SKM-1 (cell line): Measurements from ENCODE around the gene NHEJ1.

ENCODE experiments used
- DNase-seq: peaks from one replicate; lab custom pipeline; 2025; ENCODE audit not compliant: unreplicated experiment; lab: John Stamatoyannopoulos, UW

NHEJ1 gene

DNA sequence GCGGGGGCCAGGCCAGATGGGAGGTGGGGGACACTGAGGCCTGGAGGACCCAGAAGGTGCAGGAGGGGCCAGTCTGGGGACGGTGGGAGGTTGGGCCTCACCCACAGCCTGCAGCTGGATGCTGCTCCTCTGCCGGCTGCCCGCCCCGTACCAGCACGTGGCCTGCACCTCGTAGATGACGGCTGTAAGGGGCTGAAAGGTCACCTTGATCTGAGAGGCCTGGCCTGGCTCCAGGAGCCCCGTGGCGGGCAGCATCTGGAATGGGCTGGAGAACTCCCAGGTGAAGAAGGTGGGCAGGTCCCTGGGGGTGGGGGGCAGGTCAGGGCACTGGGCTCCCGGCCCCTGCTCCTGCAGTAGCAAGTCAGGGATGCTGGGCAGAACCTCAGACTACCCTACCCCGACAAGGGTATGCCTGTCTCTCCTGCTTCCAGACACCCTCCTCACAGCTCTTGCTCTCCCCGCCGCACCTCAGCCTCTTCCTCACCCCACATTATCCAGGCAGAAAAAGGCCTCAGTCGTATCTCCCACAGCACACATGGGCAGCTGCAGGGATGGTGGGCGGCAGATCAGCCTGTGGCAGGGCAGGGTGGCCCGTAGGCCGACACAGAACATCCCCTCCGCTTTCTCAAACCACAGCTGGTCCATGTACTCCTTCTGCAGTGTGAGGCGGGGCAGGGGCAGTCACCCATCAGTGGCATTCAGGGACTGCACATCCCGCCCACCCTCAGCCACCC, 129.4 kb downstream of the NHEJ1 start:
- no peak for DNase-seq

DNA sequence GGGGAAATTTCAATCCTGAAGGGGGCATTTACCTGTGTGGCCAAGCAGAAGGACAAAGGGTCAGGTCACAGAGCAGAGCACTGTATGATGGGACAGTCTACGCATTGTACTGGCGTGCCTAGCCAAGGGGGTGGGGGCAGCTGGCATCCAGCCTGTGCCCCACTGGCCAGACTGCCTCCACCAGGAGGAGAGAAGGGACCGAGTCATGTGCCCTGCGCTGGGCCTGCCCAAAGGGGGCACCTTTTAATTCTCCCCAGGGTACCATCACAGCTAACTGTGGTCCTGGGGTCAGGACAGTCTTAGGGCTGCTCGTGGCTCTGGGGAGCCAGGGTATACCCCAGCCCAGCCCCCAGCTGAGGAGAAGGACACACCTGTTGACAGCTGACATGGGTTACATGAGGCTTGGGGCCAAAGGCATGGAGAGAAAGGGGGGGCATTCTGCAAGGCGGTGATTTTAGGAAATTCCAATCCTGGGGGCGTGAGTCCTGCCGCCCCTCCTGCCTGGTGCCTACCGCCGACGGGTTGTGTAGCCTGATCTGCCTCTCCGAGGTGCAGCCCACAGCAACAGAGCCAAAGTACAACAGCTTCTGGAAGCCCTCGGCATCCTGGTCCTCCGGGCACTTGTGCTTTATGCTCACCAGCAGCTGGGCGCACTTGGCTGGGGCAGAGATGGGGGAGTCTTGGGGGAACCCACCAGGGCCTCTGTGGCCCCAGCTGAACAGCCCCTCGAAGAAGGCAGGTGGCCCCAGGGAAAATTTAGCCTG, 130.3 kb downstream of the NHEJ1 start:
- DNase-seq, result no peak

GRCh38 chr2:219029829-219030165, 130.8 kb downstream of the NHEJ1 start:
- DNase-seq, result peak; percentile 25

DNA sequence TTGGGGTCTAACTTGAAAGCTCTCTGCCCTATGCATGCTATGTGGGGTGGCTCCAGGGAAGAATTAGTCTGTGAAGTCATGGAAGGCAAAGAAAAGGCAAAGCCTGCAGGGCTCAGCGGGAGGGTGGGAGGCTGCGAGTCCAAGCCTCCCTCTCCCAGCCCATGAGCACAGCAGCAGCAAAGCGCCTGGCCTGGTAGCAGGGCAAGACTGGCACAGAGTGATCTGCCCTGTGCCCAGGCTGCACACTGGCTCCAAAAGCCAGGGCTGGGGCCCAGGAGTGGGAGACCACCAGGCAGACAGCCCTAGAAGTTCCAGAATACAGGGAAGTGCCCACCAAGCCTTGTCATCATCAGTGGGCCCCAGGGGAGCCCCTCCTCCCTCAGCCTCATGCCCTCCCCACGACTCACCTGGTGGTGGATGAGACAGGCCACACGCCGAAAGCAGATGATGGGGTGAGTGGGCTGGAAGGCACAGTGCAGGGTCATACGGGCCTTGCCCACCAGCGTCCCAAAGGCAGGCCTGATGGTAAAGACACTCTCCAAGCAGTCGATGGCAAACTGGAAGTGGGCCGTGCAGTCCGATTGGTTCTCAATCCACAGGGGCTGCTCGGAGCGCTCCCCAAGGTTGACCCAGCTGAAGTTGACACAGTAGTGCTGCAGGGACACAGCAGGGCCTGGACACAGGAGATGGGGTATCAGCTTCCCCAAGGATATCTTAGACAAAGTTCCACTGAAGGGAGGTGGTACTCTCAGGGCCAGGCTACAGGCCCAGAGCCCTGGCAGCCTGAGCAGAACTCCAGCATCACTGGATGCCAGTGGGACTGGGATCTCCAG, 131.4 kb downstream of the NHEJ1 start:
- no peak for DNase-seq

- no peak for DNase-seq
Measured at GRCh38 chr2:219028141-219028540, 132.5 kb downstream of the NHEJ1 start.

GRCh38 chr2:219027511-219028055, 133.0 kb downstream of the NHEJ1 start:
- DNase-seq, result no peak

- no peak for DNase-seq
Measured at GRCh38 chr2:219026946-219027345, 133.7 kb downstream of the NHEJ1 start.

DNA sequence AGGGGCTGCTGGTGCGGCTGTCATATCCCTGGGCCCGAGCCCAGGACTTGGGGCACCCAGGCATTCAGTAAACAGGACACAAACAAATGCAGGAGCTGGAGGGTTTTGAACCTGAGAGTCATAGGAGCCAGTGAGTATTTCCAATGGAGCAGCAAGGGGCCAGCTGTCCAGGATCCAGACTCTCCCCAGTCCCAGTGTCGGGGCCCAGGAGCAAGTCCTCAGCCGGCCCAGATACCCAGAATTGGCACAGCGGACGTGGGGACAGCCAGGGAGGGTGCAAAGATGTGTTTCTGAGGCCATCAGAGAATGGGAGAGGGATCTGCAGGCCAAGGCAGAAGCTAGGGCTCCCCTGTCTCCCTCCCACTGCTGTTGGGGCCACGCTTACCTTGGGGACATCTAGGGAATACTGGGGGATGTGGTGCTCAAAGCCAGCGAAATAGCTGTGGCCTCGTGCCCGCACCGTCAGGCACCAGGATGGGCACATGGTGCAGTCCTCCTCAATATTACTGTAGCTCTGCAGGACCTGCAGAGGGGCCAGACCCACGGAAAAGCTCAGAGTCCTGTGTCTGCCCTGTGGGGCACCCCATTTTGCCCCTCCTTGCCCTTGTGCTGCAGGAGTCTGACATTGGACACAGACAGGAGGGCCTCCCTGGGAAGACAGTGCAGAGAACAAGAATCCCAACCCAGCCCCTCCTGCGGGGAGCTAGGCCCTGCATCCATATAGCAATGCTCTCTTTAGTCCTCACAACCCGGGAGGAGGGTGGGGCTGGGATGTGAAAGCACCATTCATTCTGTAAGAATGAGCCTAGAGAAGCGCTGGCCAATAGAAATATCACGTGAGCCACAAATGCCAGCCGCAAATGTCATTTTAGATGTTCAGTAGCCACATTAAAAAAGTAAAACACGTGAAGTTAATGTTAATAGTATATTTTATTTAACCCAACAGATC, 134.7 kb downstream of the NHEJ1 start:
- DNase-seq, result no peak
